MCF 10A (cell line): Measurements from ENCODE around the gene LMX1B. TPM values are rescaled to one million over a fixed set of nuclear protein-coding genes. Genes with fewer than 3 reads are reported as not detected.

Experiments used
- BruUV-seq: library from RNA; stranded (reverse); fragments of 400-500 nt; replicated peaks from 2 replicates; lab custom pipeline; 2021; lab: Mats Ljungman, UMichigan
- CTCF ChIA-PET: fragments of 300-600 bp; sonication (Branson Sonifier 250); formaldehyde crosslinking; extraction: SDS; loops from one replicate; lab custom pipeline; 2021; ENCODE audit warnings: antibody characterized with exemption, inconsistent platforms; lab: Yijun Ruan, JAX
- POLR2A ChIA-PET: fragments of 300-600, 350-650 bp; sonication (Branson Sonifier 250); formaldehyde crosslinking; extraction: SDS; loops from one replicate; lab custom pipeline; 2020; ENCODE audit warnings: antibody characterized with exemption, inconsistent platforms; lab: Yijun Ruan, JAX
- DNase-seq: peaks from one replicate; pipeline ENCODE4 v3.0.0-alpha.2; 2018; ENCODE audit not compliant: unreplicated experiment
- H3K27ac Mint-ChIP-seq: one replicate; pipeline ENCODE4 v1.8.0; 2022; ENCODE audit warnings: mild to moderate bottlenecking, low read depth, mixed read lengths; ENCODE audit not compliant: unreplicated experiment
- H3K27me3 Mint-ChIP-seq: one replicate; pipeline ENCODE4 v1.8.0; 2022; ENCODE audit warnings: mixed read lengths; ENCODE audit not compliant: insufficient read depth, unreplicated experiment
- H3K36me3 Mint-ChIP-seq: one replicate; pipeline ENCODE4 v1.8.0; 2022; ENCODE audit warnings: mild to moderate bottlenecking, moderate library complexity, mixed read lengths; ENCODE audit not compliant: insufficient read depth, unreplicated experiment
- H3K4me1 Mint-ChIP-seq: one replicate; pipeline ENCODE4 v1.8.0; 2022; ENCODE audit warnings: mixed read lengths; ENCODE audit not compliant: insufficient read depth, unreplicated experiment
- H3K4me3 Mint-ChIP-seq: one replicate; pipeline ENCODE4 v1.8.0; 2022; ENCODE audit warnings: mild to moderate bottlenecking, moderate library complexity, mixed read lengths; ENCODE audit not compliant: unreplicated experiment
- H3K9me3 Mint-ChIP-seq: one replicate; pipeline ENCODE4 v1.8.0; 2022; ENCODE audit warnings: mixed read lengths; ENCODE audit not compliant: unreplicated experiment
- CTCF ChIP-seq: fragments of 200-600 bp; IDR thresholded peaks from one replicate; pipeline ENCODE4 v1.8.0; 2022; ENCODE audit warnings: antibody characterized with exemption, mild to moderate bottlenecking; ENCODE audit not compliant: unreplicated experiment
- intact Hi-C: fragments of 100-400 bp; cut with micrococcal nuclease; formaldehyde crosslinking; loops from 2 replicates; pipeline ENCODE4 v1.14.1; 2022
- total RNA-seq: library from RNA; stranded (reverse); gene quantifications from 2 replicates; pipeline ENCODE4 v1.2.3, GENCODE V29; 2022

The LMX1B gene
- total RNA-seq, 1 experiment from 2014 or later, result 3.4 TPM

GRCh38 chr9:126696401-126697145 lies 82.8 kb downstream of the LMX1B start:
- no peak for DNase-seq
- ChIA-PET CTCF (no interaction called here), POLR2A (no interaction called here)
- H3K27me3 Mint-ChIP-seq, result no peaks in the 10 kb centered on the region
- no peak overlapping the region for H3K27ac Mint-ChIP-seq
- no peaks in the 10 kb centered on the region for H3K9me3 Mint-ChIP-seq
- intact Hi-C loops, result no loop called here
- no peak overlapping the region for H3K4me3 Mint-ChIP-seq
- no peaks in the 10 kb centered on the region for H3K4me1 Mint-ChIP-seq
- no peaks in the 10 kb centered on the region for H3K36me3 Mint-ChIP-seq
- BruUV-seq, result no TSS peak
- TF ChIP-seq CTCF, result no peak

- DNase-seq, result no peak
- Mint-ChIP-seq H3K36me3 (no peaks in the 10 kb centered on the region), H3K27me3 (no peaks in the 10 kb centered on the region), H3K9me3 (no peaks in the 10 kb centered on the region), H3K4me1 (no peaks in the 10 kb centered on the region), H3K4me3 (no peak overlapping the region), H3K27ac (no peak overlapping the region)
- TF ChIP-seq CTCF, result no peak
- intact Hi-C loops, result no loop called here
- ChIA-PET CTCF (interaction anchor here (0.6 to 0.7 kb wide), 4 partner anchors 9 to 688 kb away, joined by 3 to 6 read pairs (median 4); no protein-coding TSS in a partner anchor), POLR2A (no interaction called here)
- no TSS peak for BruUV-seq
Observed at GRCh38 chr9:126697330-126697729, 83.6 kb downstream of the LMX1B start.

GRCh38 chr9:126698251-126698650 lies 84.5 kb downstream of the LMX1B start:
- no peak for DNase-seq
- H3K4me1 Mint-ChIP-seq, result no peaks in the 10 kb centered on the region
- CTCF ChIA-PET, result interaction anchor here (0.6 to 1.0 kb wide), 4 partner anchors 21 to 689 kb away, joined by 3 to 6 read pairs (median 4); no protein-coding TSS in a partner anchor
- H3K27me3 Mint-ChIP-seq, result no peaks in the 10 kb centered on the region
- BruUV-seq, result no TSS peak
- intact Hi-C loops, result no loop called here
- H3K9me3 Mint-ChIP-seq, result no peaks in the 10 kb centered on the region
- no peak for TF ChIP-seq CTCF
- no peak overlapping the region for H3K4me3 Mint-ChIP-seq
- H3K27ac Mint-ChIP-seq, result no peak overlapping the region
- POLR2A ChIA-PET, result no interaction called here
- H3K36me3 Mint-ChIP-seq, result no peaks in the 10 kb centered on the region

GRCh38 chr9:126698756-126699155 lies 85.0 kb downstream of the LMX1B start:
- no peaks in the 10 kb centered on the region for H3K36me3 Mint-ChIP-seq
- H3K27me3 Mint-ChIP-seq, result no peaks in the 10 kb centered on the region
- intact Hi-C loops, result no loop called here
- H3K27ac Mint-ChIP-seq, result no peak overlapping the region
- DNase-seq, result no peak
- TF ChIP-seq CTCF, result no peak
- ChIA-PET POLR2A (no interaction called here), CTCF (interaction anchor here (0.5 to 1.9 kb wide), 5 partner anchors 9 to 84 kb away, joined by 3 to 9 read pairs (median 3); no protein-coding TSS in a partner anchor)
- no peaks in the 10 kb centered on the region for H3K9me3 Mint-ChIP-seq
- BruUV-seq, result no TSS peak
- no peaks in the 10 kb centered on the region for H3K4me1 Mint-ChIP-seq
- H3K4me3 Mint-ChIP-seq, result no peak overlapping the region
